ENCODE data around the gene OR4F6.

GRCh38 chr15:101799665-101800064, 3.6 kb upstream of the OR4F6 start:
- no peak for TF ChIP-seq CTCF (conservative IDR thresholded peaks at IDR 0.05; ENCODE audit: low read depth in 2 of 2)
- no peak for TF ChIP-seq EZH2 (IDR thresholded peaks at IDR 0.05; ENCODE audit: low read depth, unreplicated experiment)
- TF ChIP-seq, protein P1, sequence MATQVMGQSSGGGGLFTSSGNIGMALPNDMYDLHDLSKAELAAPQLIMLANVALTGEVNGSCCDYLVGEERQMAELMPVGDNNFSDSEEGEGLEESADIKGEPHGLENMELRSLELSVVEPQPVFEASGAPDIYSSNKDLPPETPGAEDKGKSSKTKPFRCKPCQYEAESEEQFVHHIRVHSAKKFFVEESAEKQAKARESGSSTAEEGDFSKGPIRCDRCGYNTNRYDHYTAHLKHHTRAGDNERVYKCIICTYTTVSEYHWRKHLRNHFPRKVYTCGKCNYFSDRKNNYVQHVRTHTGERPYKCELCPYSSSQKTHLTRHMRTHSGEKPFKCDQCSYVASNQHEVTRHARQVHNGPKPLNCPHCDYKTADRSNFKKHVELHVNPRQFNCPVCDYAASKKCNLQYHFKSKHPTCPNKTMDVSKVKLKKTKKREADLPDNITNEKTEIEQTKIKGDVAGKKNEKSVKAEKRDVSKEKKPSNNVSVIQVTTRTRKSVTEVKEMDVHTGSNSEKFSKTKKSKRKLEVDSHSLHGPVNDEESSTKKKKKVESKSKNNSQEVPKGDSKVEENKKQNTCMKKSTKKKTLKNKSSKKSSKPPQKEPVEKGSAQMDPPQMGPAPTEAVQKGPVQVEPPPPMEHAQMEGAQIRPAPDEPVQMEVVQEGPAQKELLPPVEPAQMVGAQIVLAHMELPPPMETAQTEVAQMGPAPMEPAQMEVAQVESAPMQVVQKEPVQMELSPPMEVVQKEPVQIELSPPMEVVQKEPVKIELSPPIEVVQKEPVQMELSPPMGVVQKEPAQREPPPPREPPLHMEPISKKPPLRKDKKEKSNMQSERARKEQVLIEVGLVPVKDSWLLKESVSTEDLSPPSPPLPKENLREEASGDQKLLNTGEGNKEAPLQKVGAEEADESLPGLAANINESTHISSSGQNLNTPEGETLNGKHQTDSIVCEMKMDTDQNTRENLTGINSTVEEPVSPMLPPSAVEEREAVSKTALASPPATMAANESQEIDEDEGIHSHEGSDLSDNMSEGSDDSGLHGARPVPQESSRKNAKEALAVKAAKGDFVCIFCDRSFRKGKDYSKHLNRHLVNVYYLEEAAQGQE (IDR thresholded peaks at IDR 0.05; ENCODE audit: unreplicated experiment), result no peak
- no peak for TF ChIP-seq NANOG (IDR thresholded peaks at IDR 0.05; ENCODE audit: borderline replicate concordance)
- TF ChIP-seq STAT1 (IDR thresholded peaks at IDR 0.05; ENCODE audit: unreplicated experiment), result no peak
- TF ChIP-seq CREB1 (CRISPR knock-in tag; IDR thresholded peaks at IDR 0.05; ENCODE audit: low read depth), result no peak
